Measurements from ENCODE around the gene MAP3K21.

- TF ChIP-seq ZC3H10 (CRISPR knock-in tag; IDR thresholded peaks at IDR 0.05) = no peak
- no peak for TF ChIP-seq RARB (CRISPR knock-in tag; IDR thresholded peaks at IDR 0.05)
- no peak for TF ChIP-seq ZNF565 (CRISPR knock-in tag; conservative IDR thresholded peaks at IDR 0.05; ENCODE audit: low read depth)
- no peak for TF ChIP-seq TCF4 (CRISPR knock-in tag; IDR thresholded peaks at IDR 0.05; ENCODE audit: borderline replicate concordance)
- no peak for TF ChIP-seq CREB5 (CRISPR knock-in tag; IDR thresholded peaks at IDR 0.05; ENCODE audit: low read depth)
- no peak for TF ChIP-seq ESRRG (CRISPR knock-in tag; IDR thresholded peaks at IDR 0.05)
- no peak for TF ChIP-seq PATZ1 (CRISPR knock-in tag; IDR thresholded peaks at IDR 0.05; ENCODE audit: borderline replicate concordance)
- no peak for TF ChIP-seq ARNTL (CRISPR knock-in tag; IDR thresholded peaks at IDR 0.05; ENCODE audit: borderline replicate concordance, low read depth)
- no peak for TF ChIP-seq BACH2 (CRISPR knock-in tag; IDR thresholded peaks at IDR 0.05; ENCODE audit: borderline replicate concordance)
- TF ChIP-seq POU6F1 (CRISPR knock-in tag; IDR thresholded peaks at IDR 0.05; ENCODE audit: borderline replicate concordance, low read depth) = no peak
- no peak for TF ChIP-seq SNAI2 (CRISPR knock-in tag; IDR thresholded peaks at IDR 0.05)
- TF ChIP-seq PPARA (CRISPR knock-in tag; IDR thresholded peaks at IDR 0.05; ENCODE audit: borderline replicate concordance) = no peak
Measured at GRCh38 chr1:233395863-233396646, 68.5 kb downstream of the MAP3K21 start.

Data from SK-N-SH treated with all-trans-retinoic acid at 6 μM for 48 hours (cell line).